ENCODE measurements around the gene TENM3.

Gene TENM3

DNA sequence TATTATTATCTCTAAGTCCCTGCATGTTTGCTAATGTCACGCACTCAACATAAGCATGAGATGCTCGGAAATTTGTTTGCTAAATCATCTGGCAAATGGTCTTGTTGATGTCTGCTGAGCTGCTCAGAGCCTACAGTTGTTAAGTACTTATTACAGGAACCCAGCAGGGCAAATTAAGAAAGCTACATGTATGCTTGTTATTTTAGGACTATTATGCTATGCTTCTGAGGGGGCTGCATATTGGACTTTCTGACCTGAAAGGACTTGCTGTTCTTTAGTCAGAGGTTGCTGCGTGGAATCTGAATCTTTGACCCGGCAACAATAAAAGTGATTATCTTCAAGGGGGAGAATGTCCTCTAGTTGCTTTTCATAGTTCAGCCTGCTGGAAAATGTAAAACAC lies 36.3 kb upstream of the TENM3 start:
- no peaks in the 10 kb centered on the region for H3K9me3 ChIP-seq (ENCODE audit: insufficient read depth, low read length, severe bottlenecking)
- H4K20me1 ChIP-seq (ENCODE audit: insufficient read depth, low read length), result no peaks in the 10 kb centered on the region
- H2AFZ ChIP-seq (ENCODE audit: low read depth, low read length), result no peak overlapping the region
- no peaks in the 10 kb centered on the region for H3K27me3 ChIP-seq (ENCODE audit: insufficient read depth, low read length, poor library complexity)
- no peak overlapping the region for H3K4me2 ChIP-seq (ENCODE audit: insufficient read depth, low read length)
- ATAC-seq (ENCODE audit: insufficient read depth, low read depth) (no peak), DNase-seq (no peak)
- H3K36me3 ChIP-seq (ENCODE audit: insufficient read depth, low read length), result no peaks in the 10 kb centered on the region
- H3K9ac ChIP-seq (ENCODE audit: low read depth, low read length), result no peak overlapping the region
- H3K4me1 ChIP-seq (ENCODE audit: insufficient read depth, low read length), result no peaks in the 10 kb centered on the region
- TF ChIP-seq CTCF (IDR thresholded peaks at IDR 0.05; ENCODE audit: borderline replicate concordance, extremely low read depth, low read length, poor library complexity, severe bottlenecking) (no peak), EZH2 (IDR thresholded peaks at IDR 0.05; ENCODE audit: borderline replicate concordance, low read depth, low read length, severe bottlenecking) (no peak)
- H3K4me3 ChIP-seq (ENCODE audit: low read depth in 1 of 2, low read length in 2 of 2), result no peak overlapping the region
- no peak overlapping the region for H3K27ac ChIP-seq (ENCODE audit: low read length)
- no peaks in the 10 kb centered on the region for H3K79me2 ChIP-seq (ENCODE audit: insufficient read depth, low read length)

- H3K36me3 ChIP-seq (ENCODE audit: insufficient read depth, low read length), result no peaks in the 10 kb centered on the region
- DNase-seq (no peak), ATAC-seq (ENCODE audit: insufficient read depth, low read depth) (no peak)
- H3K79me2 ChIP-seq (ENCODE audit: insufficient read depth, low read length), result no peaks in the 10 kb centered on the region
- H3K4me2 ChIP-seq (ENCODE audit: insufficient read depth, low read length), result no peak overlapping the region
- no peak overlapping the region for H3K9ac ChIP-seq (ENCODE audit: low read depth, low read length)
- no peak overlapping the region for H2AFZ ChIP-seq (ENCODE audit: low read depth, low read length)
- H3K9me3 ChIP-seq (ENCODE audit: insufficient read depth, low read length, severe bottlenecking), result no peaks in the 10 kb centered on the region
- H3K27me3 ChIP-seq (ENCODE audit: insufficient read depth, low read length, poor library complexity), result no peaks in the 10 kb centered on the region
- H3K4me1 ChIP-seq (ENCODE audit: insufficient read depth, low read length), result no peaks in the 10 kb centered on the region
- no peak overlapping the region for H3K27ac ChIP-seq (ENCODE audit: low read length)
- TF ChIP-seq EZH2 (IDR thresholded peaks at IDR 0.05; ENCODE audit: borderline replicate concordance, low read depth, low read length, severe bottlenecking) (no peak), CTCF (IDR thresholded peaks at IDR 0.05; ENCODE audit: borderline replicate concordance, extremely low read depth, low read length, poor library complexity, severe bottlenecking) (no peak)
- H4K20me1 ChIP-seq (ENCODE audit: insufficient read depth, low read length), result no peaks in the 10 kb centered on the region
- no peak overlapping the region for H3K4me3 ChIP-seq (ENCODE audit: low read depth in 1 of 2, low read length in 2 of 2)
Observed at GRCh38 chr4:182207830-182208396, 35.3 kb upstream of the TENM3 start.

- no peak overlapping the region for H2AFZ ChIP-seq (ENCODE audit: low read depth, low read length)
- no peaks in the 10 kb centered on the region for H3K36me3 ChIP-seq (ENCODE audit: insufficient read depth, low read length)
- no peaks in the 10 kb centered on the region for H3K27me3 ChIP-seq (ENCODE audit: insufficient read depth, low read length, poor library complexity)
- ATAC-seq (ENCODE audit: insufficient read depth, low read depth), result no peak
- no peak overlapping the region for H3K27ac ChIP-seq (ENCODE audit: low read length)
- H3K4me3 ChIP-seq (ENCODE audit: low read depth in 1 of 2, low read length in 2 of 2), result no peak overlapping the region
- H3K4me2 ChIP-seq (ENCODE audit: insufficient read depth, low read length), result no peak overlapping the region
- no peaks in the 10 kb centered on the region for H3K79me2 ChIP-seq (ENCODE audit: insufficient read depth, low read length)
- no peak for DNase-seq
- H3K9me3 ChIP-seq (ENCODE audit: insufficient read depth, low read length, severe bottlenecking), result no peaks in the 10 kb centered on the region
- H4K20me1 ChIP-seq (ENCODE audit: insufficient read depth, low read length), result no peaks in the 10 kb centered on the region
- H3K4me1 ChIP-seq (ENCODE audit: insufficient read depth, low read length), result no peaks in the 10 kb centered on the region
- no peak overlapping the region for H3K9ac ChIP-seq (ENCODE audit: low read depth, low read length)
- TF ChIP-seq CTCF (IDR thresholded peaks at IDR 0.05; ENCODE audit: borderline replicate concordance, extremely low read depth, low read length, poor library complexity, severe bottlenecking), result no peak
Observed at GRCh38 chr4:182208526-182209050, 34.6 kb upstream of the TENM3 start.
